Prostate gland (tissue), 2 donors: ENCODE results near the gene ARL4A.

Experiments used
- POLR2A ChIP-seq: fragments of 450-650 bp; IDR thresholded peaks from one replicate; pipeline ENCODE4 v1.6.1; 2016; ENCODE audit warnings: antibody characterized with exemption, mild to moderate bottlenecking
- POLR2AphosphoS5 ChIP-seq: sonication (generic); formaldehyde crosslinking; IDR thresholded peaks from one replicate; pipeline ENCODE4 v1.6.1; 2017; ENCODE audit warnings: antibody characterized with exemption
- TF ChIP-seq, protein P1 (sequence below), 4 experiments: fragments of 200-600 bp in 2 of 4; fragments of 450-650 bp in 2 of 4; sonication (generic) in 2 of 4; IDR thresholded peaks; 1 replicate in 3 of 4; 2 replicates in 1 of 4; pipeline ENCODE4 v1.5.1; 2016 to 2019; ENCODE audit warnings: antibody characterized with exemption in 4 of 4, mild to moderate bottlenecking in 2 of 4, moderate library complexity in 2 of 4

DNA sequence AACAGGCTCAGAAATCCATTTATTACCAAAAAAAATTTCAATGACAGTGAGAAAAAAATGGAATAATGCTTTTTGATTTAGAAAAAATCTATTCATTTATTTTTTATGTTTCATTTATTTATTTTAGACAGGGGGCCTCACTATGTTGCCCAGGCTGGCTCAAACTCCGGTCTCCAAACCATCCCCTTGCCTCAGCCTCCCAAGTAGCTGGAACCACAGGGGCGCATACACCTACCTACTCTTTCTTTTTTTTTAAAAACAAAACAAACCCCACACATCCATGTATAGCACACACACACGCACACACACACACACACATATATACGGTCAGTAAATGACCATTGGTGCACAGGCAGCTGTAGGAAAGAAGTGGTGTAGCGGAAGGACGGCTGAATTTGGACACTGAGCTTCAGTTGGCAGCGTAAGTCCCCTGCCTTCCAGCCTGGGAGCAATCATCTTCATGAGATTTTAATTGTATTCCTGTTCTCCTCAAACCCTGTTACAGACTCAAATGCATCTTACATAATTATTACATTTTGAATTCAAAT, 28.8 kb downstream of the ARL4A start:
- TF ChIP-seq, protein P1, sequence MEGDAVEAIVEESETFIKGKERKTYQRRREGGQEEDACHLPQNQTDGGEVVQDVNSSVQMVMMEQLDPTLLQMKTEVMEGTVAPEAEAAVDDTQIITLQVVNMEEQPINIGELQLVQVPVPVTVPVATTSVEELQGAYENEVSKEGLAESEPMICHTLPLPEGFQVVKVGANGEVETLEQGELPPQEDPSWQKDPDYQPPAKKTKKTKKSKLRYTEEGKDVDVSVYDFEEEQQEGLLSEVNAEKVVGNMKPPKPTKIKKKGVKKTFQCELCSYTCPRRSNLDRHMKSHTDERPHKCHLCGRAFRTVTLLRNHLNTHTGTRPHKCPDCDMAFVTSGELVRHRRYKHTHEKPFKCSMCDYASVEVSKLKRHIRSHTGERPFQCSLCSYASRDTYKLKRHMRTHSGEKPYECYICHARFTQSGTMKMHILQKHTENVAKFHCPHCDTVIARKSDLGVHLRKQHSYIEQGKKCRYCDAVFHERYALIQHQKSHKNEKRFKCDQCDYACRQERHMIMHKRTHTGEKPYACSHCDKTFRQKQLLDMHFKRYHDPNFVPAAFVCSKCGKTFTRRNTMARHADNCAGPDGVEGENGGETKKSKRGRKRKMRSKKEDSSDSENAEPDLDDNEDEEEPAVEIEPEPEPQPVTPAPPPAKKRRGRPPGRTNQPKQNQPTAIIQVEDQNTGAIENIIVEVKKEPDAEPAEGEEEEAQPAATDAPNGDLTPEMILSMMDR (IDR thresholded peaks at IDR 0.05), result no peak
- TF ChIP-seq POLR2AphosphoS5 (no peak), POLR2A (no peak)
